CD14-positive monocyte (primary cell): ENCODE results near the gene AHNAK2. TPM values are rescaled to one million over a fixed set of nuclear protein-coding genes. Genes with fewer than 3 reads are reported as not detected.

ENCODE experiments used
- DNase-seq, 3 donors: peaks; one replicate each; pipeline ENCODE4 v3.0.0-alpha.2; 2011 to 2022
- H2AFZ ChIP-seq: 2 replicates; pipeline ENCODE4 v1.6.0; 2012; ENCODE audit warnings: mild to moderate bottlenecking, low read depth, low read length, inconsistent platforms; ENCODE audit not compliant: insufficient read depth, poor library complexity, severe bottlenecking
- H3K27ac ChIP-seq, 2 donors: 1 replicate in 1 of 2; 2 replicates in 1 of 2; pipeline ENCODE4 v1.5.1; 2012 to 2013; ENCODE audit warnings: low read length in 2 of 2, control low read depth in 1 of 2, inconsistent platforms in 1 of 2, low read depth in 1 of 2, mild to moderate bottlenecking in 1 of 2
- H3K27me3 ChIP-seq, 2 donors: one replicate each; pipeline versions ENCODE4 v1.6.0 to v1.6.1; 2011 to 2013; ENCODE audit warnings: low read length in 2 of 2; ENCODE audit not compliant: control insufficient read depth in 2 of 2, insufficient read depth in 2 of 2
- H3K36me3 ChIP-seq, 2 donors: replicated peaks in 1 of 2; 1 replicate in 1 of 2; 2 replicates in 1 of 2; pipeline versions ENCODE4 v1.5.1 to v1.6.1; 2012 to 2013; ENCODE audit warnings: low read length in 2 of 2, control low read depth in 1 of 2, inconsistent platforms in 1 of 2, mild to moderate bottlenecking in 1 of 2; ENCODE audit not compliant: insufficient read depth in 2 of 2, control insufficient read depth in 1 of 2
- H3K4me1 ChIP-seq, 2 donors: 1 replicate in 1 of 2; 2 replicates in 1 of 2; pipeline versions ENCODE4 v1.5.1 to v1.6.1; 2012 to 2013; ENCODE audit warnings: low read length in 2 of 2, control low read depth in 1 of 2, inconsistent platforms in 1 of 2, mild to moderate bottlenecking in 1 of 2, moderate library complexity in 1 of 2; ENCODE audit not compliant: insufficient read depth in 2 of 2, control insufficient read depth in 1 of 2
- H3K4me2 ChIP-seq: replicated peaks from 2 replicates; pipeline ENCODE3; 2012; ENCODE audit warnings: low read length, moderate library complexity, mild to moderate bottlenecking; ENCODE audit not compliant: poor library complexity, severe bottlenecking; ENCODE audit errors: extremely low read depth
- H3K4me3 ChIP-seq, 3 experiments: fragments of 200-600 bp in 1 of 3; sonication (generic) in 1 of 3; replicated peaks in 1 of 3; 1 replicate in 2 of 3; 2 replicates in 1 of 3; pipeline ENCODE4 v1.5.1; 2011 to 2013; ENCODE audit warnings: low read length in 3 of 3, mild to moderate bottlenecking in 3 of 3, control low read depth in 2 of 3, low read depth in 2 of 3, inconsistent platforms in 1 of 3, moderate library complexity in 1 of 3
- H3K79me2 ChIP-seq: 2 replicates; pipeline ENCODE4 v1.6.0; 2012; ENCODE audit warnings: mild to moderate bottlenecking, control low read depth, inconsistent platforms, low read length, moderate library complexity; ENCODE audit not compliant: insufficient read depth
- H3K9ac ChIP-seq: 2 replicates; pipeline ENCODE4 v1.6.0; 2017; ENCODE audit warnings: low read length, mild to moderate bottlenecking; ENCODE audit not compliant: insufficient read depth, poor library complexity, severe bottlenecking
- H3K9me3 ChIP-seq, 2 donors: replicated peaks in 1 of 2; 1 replicate in 1 of 2; 2 replicates in 1 of 2; pipeline versions ENCODE4 v1.5.1 to v1.6.1; 2012 to 2013; ENCODE audit warnings: low read length in 2 of 2, control low read depth in 1 of 2; ENCODE audit not compliant: control insufficient read depth in 1 of 2, insufficient read depth in 1 of 2
- H4K20me1 ChIP-seq: 2 replicates; pipeline ENCODE4 v1.6.0; 2012; ENCODE audit warnings: mild to moderate bottlenecking, low read length, control low read depth, moderate library complexity; ENCODE audit not compliant: insufficient read depth
- H3K27ac Mint-ChIP-seq, 7 donors: one replicate each; pipeline ENCODE4 v1.8.0; 2020; ENCODE audit warnings: mild to moderate bottlenecking in 7 of 7, mixed read lengths in 7 of 7, moderate library complexity in 6 of 7, inconsistent platforms in 2 of 7
- H3K27me3 Mint-ChIP-seq, 3 donors: one replicate each; pipeline ENCODE4 v1.8.0; 2021 to 2022; ENCODE audit warnings: low read depth in 3 of 3, mild to moderate bottlenecking in 3 of 3, mixed read lengths in 3 of 3, moderate library complexity in 3 of 3, inconsistent platforms in 1 of 3
- H3K36me3 Mint-ChIP-seq, 2 donors: one replicate each; pipeline ENCODE4 v1.8.0; 2020; ENCODE audit warnings: mixed read lengths in 2 of 2, inconsistent platforms in 1 of 2, mild to moderate bottlenecking in 1 of 2
- H3K4me1 Mint-ChIP-seq: one replicate; pipeline ENCODE4 v1.8.0; 2020; ENCODE audit warnings: mild to moderate bottlenecking, mixed read lengths
- H3K4me3 Mint-ChIP-seq, 2 donors: one replicate each; pipeline ENCODE4 v1.8.0; 2020; ENCODE audit warnings: mild to moderate bottlenecking in 2 of 2, mixed read lengths in 2 of 2, moderate library complexity in 1 of 2
- H3K9me3 Mint-ChIP-seq, 7 donors: one replicate each; pipeline ENCODE4 v1.8.0; 2020 to 2022; ENCODE audit warnings: mixed read lengths in 7 of 7, mild to moderate bottlenecking in 6 of 7, moderate library complexity in 6 of 7, inconsistent platforms in 2 of 7
- CTCF ChIP-seq: fragments of 200-600 bp; IDR thresholded peaks from one replicate; pipeline ENCODE4 v1.8.0; 2022; ENCODE audit warnings: antibody characterized with exemption, mild to moderate bottlenecking
- WGBS: methylation state at CpG from one replicate; pipeline ENCODE4 v1.1.5; 2013; ENCODE audit warnings: missing lambda C conversion rate; ENCODE audit not compliant: insufficient coverage; 5-methylcytosine and 5-hydroxymethylcytosine counted together
- intact Hi-C, 2 donors: fragments of 100-400 bp; cut with micrococcal nuclease; formaldehyde crosslinking; loops; one replicate each; pipeline versions ENCODE4 v1.15.0 to v1.15.1; 2023
- polyA plus RNA-seq, 3 donors: library from polyadenylated mRNA; depleted of rRNA in 1 of 3; unstranded in 2 of 3; stranded (reverse) in 1 of 3; fragments of 300-500 nt in 2 of 3; fragments of >200 nt in 1 of 3; fragmentation: Illumina TruSeq in 2 of 3; gene quantifications; 1 replicate in 2 of 3; 2 replicates in 1 of 3; pipeline ENCODE4 v1.2.3, GENCODE V29; 2012 to 2021

AHNAK2 gene
- polyA plus RNA-seq, 3 donors = 0.01 TPM; not detected in 2

GRCh38 chr14:105021656-105022275, 43.6 kb upstream of the AHNAK2 start:
- Mint-ChIP-seq H3K27ac (peak overlapping the region; percentile 92 to 99 (median 97)), H3K4me1 (peaks cover 76% of the 10 kb centered on the region), H3K9me3 (peaks cover 0 to 5% (median 3%) of the 10 kb centered on the region in 7 donors), H3K27me3 (peaks cover 0 to 7% (median 0%) of the 10 kb centered on the region in 3 donors), H3K36me3 (peaks cover 9 to 10% of the 10 kb centered on the region in 2 donors), H3K4me3 (peak overlapping the region; percentile 80 to 87)
- peaks cover 56% of the 10 kb centered on the region for H3K79me2 ChIP-seq
- H4K20me1 ChIP-seq = peaks cover 8% of the 10 kb centered on the region
- H3K4me3 ChIP-seq = peak overlapping the region; percentile 27 to 75 (median 49)
- H2AFZ ChIP-seq = peak overlapping the region; percentile 76
- H3K4me2 ChIP-seq = peak overlapping the region; percentile 71
- H3K36me3 ChIP-seq = no peaks in the 10 kb centered on the region
- no peaks in the 10 kb centered on the region for H3K27me3 ChIP-seq
- peak overlapping the region; percentile 65 for H3K9ac ChIP-seq
- no peaks in the 10 kb centered on the region for H3K9me3 ChIP-seq
- WGBS = under 1% methylated on average over 17 of the region's 20 CpGs
- peak overlapping the region; percentile 92 to 95 for H3K27ac ChIP-seq
- peak in 1 of 3 donors; percentile 48 for DNase-seq
- H3K4me1 ChIP-seq = peaks cover 58 to 79% of the 10 kb centered on the region in 2 donors
- intact Hi-C loops = loop anchor here in 1 of 2 donors (2.0 kb wide), 2 partner anchors 35 to 47 kb away; no protein-coding TSS in a partner anchor
- TF ChIP-seq CTCF = no peak

- Histone ChIP-seq H3K9me3 (no peaks in the 10 kb centered on the region), H3K27ac (peak within 1 kb of the TSS; percentile 92 to 95), H3K36me3 (no peaks in the 10 kb centered on the region), H4K20me1 (peaks cover 8% of the 10 kb centered on the region), H3K4me3 (peak within 1 kb of the TSS; percentile 51 to 81 (median 54)), H2AFZ (peak within 1 kb of the TSS; percentile 76), H3K4me1 (peaks cover 51 to 74% of the 10 kb centered on the region in 2 donors), H3K4me2 (peak within 1 kb of the TSS; percentile 75), H3K79me2 (peaks cover 63% of the 10 kb centered on the region), H3K9ac (peak within 1 kb of the TSS; percentile 89), H3K27me3 (no peaks in the 10 kb centered on the region)
- WGBS = under 1% methylated on average over 109 of the region's 115 CpGs
- peaks cover 15% of the 10 kb centered on the region in 2 donors for H3K36me3 Mint-ChIP-seq
- peaks cover 78% of the 10 kb centered on the region for H3K4me1 Mint-ChIP-seq
- H3K27me3 Mint-ChIP-seq = peaks cover 0 to 7% (median 0%) of the 10 kb centered on the region in 3 donors
- intact Hi-C loops = loop anchor here in 1 of 2 donors (1.0 to 2.0 kb wide), 3 partner anchors 24 to 48 kb away; no protein-coding TSS in a partner anchor
- peak; percentile 96 to 97 (median 96) for DNase-seq
- TF ChIP-seq CTCF = no peak
- H3K4me3 Mint-ChIP-seq = peak within 1 kb of the TSS; percentile 89 to 91
- no peaks in the 10 kb centered on the region for H3K9me3 Mint-ChIP-seq
- peak within 1 kb of the TSS; percentile 92 to 99 (median 97) for H3K27ac Mint-ChIP-seq
Measured at GRCh38 chr14:105020815-105021655, 42.9 kb upstream of the AHNAK2 start, which contains the start of gene CDCA4. Gene CDCA4 (minus strand): TSS chr14:105021083. CDS start chr14:105011929, 9,154 bp downstream.
